Measurements from ENCODE around the gene OSER1.

- TF ChIP-seq, protein P1, sequence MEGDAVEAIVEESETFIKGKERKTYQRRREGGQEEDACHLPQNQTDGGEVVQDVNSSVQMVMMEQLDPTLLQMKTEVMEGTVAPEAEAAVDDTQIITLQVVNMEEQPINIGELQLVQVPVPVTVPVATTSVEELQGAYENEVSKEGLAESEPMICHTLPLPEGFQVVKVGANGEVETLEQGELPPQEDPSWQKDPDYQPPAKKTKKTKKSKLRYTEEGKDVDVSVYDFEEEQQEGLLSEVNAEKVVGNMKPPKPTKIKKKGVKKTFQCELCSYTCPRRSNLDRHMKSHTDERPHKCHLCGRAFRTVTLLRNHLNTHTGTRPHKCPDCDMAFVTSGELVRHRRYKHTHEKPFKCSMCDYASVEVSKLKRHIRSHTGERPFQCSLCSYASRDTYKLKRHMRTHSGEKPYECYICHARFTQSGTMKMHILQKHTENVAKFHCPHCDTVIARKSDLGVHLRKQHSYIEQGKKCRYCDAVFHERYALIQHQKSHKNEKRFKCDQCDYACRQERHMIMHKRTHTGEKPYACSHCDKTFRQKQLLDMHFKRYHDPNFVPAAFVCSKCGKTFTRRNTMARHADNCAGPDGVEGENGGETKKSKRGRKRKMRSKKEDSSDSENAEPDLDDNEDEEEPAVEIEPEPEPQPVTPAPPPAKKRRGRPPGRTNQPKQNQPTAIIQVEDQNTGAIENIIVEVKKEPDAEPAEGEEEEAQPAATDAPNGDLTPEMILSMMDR (conservative IDR thresholded peaks at IDR 0.05 in 1 of 2, IDR thresholded peaks at IDR 0.05 in 1 of 2; ENCODE audit: low read depth in 1 of 2, low read length in 2 of 2) = no peak
- TF ChIP-seq EZH2 (IDR thresholded peaks at IDR 0.05; ENCODE audit: low read length, missing control alignments) = no peak
Measured at GRCh38 chr20:44254073-44254472, 43.5 kb upstream of the OSER1 start.
